ENCODE measurements around the gene TSPEAR. TPM values are rescaled to one million over a fixed set of nuclear protein-coding genes. Genes with fewer than 3 reads are reported as not detected.

The TSPEAR gene
- total and polyA plus RNA-seq, 2 of the 13 experiments (the other 11 are each of a cell fraction or from before 2014, with no cell fraction given), result 0.07 to 0.32 TPM

- TF ChIP-seq REST (IDR thresholded peaks at IDR 0.05; ENCODE audit: borderline replicate concordance in 1 of 2, low read depth in 1 of 2, low read length in 2 of 2) (no peak), REL (CRISPR knock-in tag; conservative IDR thresholded peaks at IDR 0.05) (peak; percentile 54; the same call in 1 of the 2 replicates), ZNF678 (CRISPR knock-in tag; IDR thresholded peaks at IDR 0.05) (no peak), ARNT2 (CRISPR knock-in tag; IDR thresholded peaks at IDR 0.05; ENCODE audit: low read depth) (no peak), ZNF788 (CRISPR knock-in tag; IDR thresholded peaks at IDR 0.05; ENCODE audit: borderline replicate concordance) (peak; percentile 67; the same call in 1 of the 2 replicates), PBX3 (CRISPR knock-in tag; IDR thresholded peaks at IDR 0.05; ENCODE audit: borderline replicate concordance) (no peak), ZNF432 (CRISPR knock-in tag; IDR thresholded peaks at IDR 0.05; ENCODE audit: borderline replicate concordance) (no peak), AHDC1 (CRISPR knock-in tag; IDR thresholded peaks at IDR 0.05; ENCODE audit: borderline replicate concordance) (no peak), CC2D1A (CRISPR knock-in tag; IDR thresholded peaks at IDR 0.05) (no peak), ZNF740 (CRISPR knock-in tag; IDR thresholded peaks at IDR 0.05) (0 out of 2 replicates have a peak, but pooled peaks have one; percentile 21), ZMYM3 (CRISPR knock-in tag; IDR thresholded peaks at IDR 0.05) (peak; percentile 96), ZNF136 (CRISPR knock-in tag; IDR thresholded peaks at IDR 0.05; ENCODE audit: low read depth) (no peak), ZNF563 (CRISPR knock-in tag; IDR thresholded peaks at IDR 0.05) (0 out of 2 replicates have a peak, but pooled peaks have one; percentile 12)
Observed at GRCh38 chr21:44574457-44575306, 136.7 kb downstream of the TSPEAR start (continued).
